Measurements from ENCODE around the gene MTO1.

The MTO1 gene

DNA sequence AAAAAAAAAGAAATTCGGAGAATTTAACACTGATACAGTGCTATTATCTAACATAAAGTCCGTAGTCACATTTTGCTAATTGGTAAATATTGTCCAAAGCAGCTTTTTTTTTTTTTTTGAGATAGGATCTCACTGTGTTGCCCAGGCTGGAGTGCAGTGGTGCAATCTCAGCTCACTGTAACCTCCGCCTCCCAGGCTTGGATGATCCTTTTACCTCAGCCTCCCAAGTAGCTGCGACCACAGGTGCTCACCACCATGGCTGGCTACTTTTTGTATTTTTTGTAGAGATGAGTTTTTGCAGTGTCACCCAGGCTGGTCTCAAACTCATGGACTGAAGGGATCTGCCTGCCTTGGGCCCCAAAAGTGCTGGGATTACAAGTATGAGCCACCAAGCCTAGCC lies 15.9 kb downstream of the MTO1 start:
- TF ChIP-seq, protein P1, sequence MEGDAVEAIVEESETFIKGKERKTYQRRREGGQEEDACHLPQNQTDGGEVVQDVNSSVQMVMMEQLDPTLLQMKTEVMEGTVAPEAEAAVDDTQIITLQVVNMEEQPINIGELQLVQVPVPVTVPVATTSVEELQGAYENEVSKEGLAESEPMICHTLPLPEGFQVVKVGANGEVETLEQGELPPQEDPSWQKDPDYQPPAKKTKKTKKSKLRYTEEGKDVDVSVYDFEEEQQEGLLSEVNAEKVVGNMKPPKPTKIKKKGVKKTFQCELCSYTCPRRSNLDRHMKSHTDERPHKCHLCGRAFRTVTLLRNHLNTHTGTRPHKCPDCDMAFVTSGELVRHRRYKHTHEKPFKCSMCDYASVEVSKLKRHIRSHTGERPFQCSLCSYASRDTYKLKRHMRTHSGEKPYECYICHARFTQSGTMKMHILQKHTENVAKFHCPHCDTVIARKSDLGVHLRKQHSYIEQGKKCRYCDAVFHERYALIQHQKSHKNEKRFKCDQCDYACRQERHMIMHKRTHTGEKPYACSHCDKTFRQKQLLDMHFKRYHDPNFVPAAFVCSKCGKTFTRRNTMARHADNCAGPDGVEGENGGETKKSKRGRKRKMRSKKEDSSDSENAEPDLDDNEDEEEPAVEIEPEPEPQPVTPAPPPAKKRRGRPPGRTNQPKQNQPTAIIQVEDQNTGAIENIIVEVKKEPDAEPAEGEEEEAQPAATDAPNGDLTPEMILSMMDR (IDR thresholded peaks at IDR 0.05; ENCODE audit: borderline replicate concordance, insufficient read depth, low read depth, low read length): no peak
- H3K4me3 ChIP-seq (ENCODE audit: low read depth, low read length): no peak overlapping the region

DNA sequence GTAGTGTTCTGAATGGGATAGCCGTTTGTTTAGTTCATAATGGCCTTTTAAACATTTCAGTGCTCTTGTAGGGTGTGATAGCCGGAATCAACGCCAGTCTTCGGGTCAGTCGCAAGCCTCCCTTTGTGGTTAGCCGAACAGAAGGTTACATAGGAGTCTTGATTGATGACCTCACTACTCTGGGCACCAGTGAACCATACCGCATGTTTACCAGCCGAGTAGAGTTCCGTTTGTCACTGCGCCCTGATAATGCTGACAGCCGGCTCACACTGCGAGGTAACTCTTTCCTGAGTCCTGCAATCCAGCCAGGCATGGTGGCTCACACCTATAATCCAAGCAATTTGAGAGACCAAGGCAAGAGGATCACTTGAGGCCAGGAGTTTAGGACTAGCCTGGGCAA lies 20.4 kb downstream of the MTO1 start:
- TF ChIP-seq, protein P1 (IDR thresholded peaks at IDR 0.05; ENCODE audit: borderline replicate concordance, insufficient read depth, low read depth, low read length): no peak

DNA sequence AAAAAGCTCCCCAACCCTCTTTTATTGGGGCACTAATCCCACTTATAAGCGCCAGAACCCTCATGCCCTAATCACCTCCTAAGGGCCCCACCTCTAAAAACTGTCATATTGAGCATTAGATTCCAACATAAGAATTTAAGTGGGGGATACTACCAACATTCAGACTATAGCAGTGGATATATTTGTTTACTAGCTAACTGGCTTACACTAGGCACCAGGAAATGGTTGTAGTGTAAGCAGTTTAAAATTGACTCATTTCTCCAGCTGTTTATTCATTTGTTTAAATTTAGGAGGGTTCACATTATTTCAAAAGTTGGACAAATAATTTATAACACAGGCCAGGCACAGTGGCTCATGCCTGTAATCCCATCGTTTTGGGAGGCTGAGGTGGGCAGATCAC lies 22.9 kb downstream of the MTO1 start:
- TF ChIP-seq, protein P1 (IDR thresholded peaks at IDR 0.05; ENCODE audit: borderline replicate concordance, insufficient read depth, low read depth, low read length): no peak
- H3K4me3 ChIP-seq (ENCODE audit: low read depth, low read length): no peak overlapping the region

More for the DNA sequence above, 20.4 kb downstream of the MTO1 start:
- H3K4me3 ChIP-seq (ENCODE audit: low read depth, low read length): no peak overlapping the region

DNA sequence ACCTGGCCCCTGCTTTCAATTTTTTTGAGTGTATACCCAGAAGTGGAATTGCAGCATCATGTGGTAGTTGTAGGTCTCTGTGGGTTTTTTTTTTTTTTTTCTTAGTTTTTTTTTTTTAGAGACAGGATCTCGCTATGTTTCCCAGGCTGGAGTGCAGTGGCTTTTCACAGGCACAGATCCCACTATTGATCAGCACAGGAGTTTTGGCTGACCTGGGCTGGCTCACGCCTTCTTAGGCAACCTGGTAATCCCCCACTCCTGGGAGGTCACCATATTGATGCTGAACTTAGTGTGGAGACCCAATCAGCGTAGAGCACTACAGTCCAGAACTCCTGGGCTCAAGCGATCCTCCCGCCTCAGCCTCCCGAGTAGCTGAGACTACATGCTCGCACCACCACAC lies 25.9 kb downstream of the MTO1 start:
- TF ChIP-seq, protein P1 (IDR thresholded peaks at IDR 0.05; ENCODE audit: borderline replicate concordance, insufficient read depth, low read depth, low read length): no peak
- H3K4me3 ChIP-seq (ENCODE audit: low read depth, low read length): no peak overlapping the region

DNA sequence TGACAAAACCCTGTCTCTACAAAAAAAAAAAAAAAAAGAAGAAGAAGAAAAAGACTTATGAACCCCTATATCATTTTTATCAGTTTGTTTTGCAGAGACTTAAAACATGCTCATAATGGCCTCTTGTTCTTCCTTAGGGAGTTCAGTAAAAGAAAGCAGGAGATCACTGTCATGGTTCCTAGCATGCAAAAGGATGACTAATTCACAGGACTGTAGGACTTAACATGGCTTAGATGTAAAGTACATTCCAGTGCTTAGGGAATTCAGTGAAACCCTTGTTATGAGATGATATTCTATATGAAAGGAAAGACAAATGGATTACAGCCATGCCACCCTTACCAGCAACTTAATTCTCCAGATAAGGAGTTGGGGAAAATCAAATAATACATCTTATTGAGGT lies 29.8 kb downstream of the MTO1 start:
- H3K4me3 ChIP-seq (ENCODE audit: low read depth, low read length): no peak overlapping the region
- TF ChIP-seq, protein P1 (IDR thresholded peaks at IDR 0.05; ENCODE audit: borderline replicate concordance, insufficient read depth, low read depth, low read length): no peak

DNA sequence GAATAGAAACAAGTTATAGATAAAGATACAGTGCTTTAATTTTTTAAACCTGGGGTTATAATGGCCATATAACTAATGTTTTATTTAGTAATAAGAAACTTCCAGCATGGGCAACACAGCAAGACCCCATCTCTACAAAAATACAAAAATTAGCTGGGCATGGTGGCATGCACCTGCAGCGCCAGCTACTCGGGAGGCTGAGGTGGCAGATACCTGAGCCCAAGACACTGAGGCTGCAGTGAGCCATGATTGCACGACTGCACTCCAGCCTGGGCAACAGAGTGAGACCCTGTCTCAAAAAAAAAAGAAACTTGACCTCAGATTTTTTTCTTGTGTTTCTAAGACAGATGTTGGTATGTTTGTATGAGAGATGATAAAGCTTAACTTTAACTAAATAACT lies 36.4 kb downstream of the MTO1 start:
- no peak overlapping the region for H3K4me3 ChIP-seq (ENCODE audit: low read depth, low read length)
- TF ChIP-seq, protein P1 (IDR thresholded peaks at IDR 0.05; ENCODE audit: borderline replicate concordance, insufficient read depth, low read depth, low read length): no peak

DNA sequence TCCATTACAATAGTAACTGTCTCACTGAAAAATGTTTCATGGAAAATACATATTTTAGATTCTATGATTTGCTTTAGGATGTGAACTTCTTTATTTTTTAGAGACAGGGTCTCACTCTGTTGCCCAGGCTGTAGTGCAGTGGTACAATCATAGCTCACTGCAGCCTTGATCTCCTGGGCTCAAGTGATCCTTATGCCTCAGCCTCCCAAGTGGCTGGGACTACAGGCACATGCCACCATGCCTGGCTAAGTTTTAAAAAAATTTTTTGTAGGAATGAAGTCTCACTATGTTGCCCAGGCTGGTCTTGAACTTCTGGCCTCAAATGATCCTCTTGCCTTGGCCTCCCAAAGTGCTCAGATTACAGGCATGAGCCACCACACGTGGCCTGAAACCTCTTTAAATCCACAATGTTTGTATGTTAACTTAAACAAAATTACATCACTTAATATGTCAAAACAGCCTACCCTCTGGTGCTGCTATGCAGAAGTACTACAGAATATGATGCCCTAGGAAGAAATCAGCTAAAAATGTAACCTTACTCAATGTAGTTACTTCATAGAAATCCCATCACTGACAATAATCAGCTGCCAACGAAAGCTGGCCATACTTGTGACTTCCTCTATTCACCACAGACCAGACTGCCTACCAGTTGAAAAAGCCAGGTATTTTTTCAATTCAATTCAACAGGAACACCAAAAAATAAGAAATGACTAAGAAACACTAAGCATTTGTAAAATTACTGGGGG lies 41.7 kb downstream of the MTO1 start:
- no peak overlapping the region for H3K4me3 ChIP-seq (ENCODE audit: low read depth, low read length)
- TF ChIP-seq, protein P1 (IDR thresholded peaks at IDR 0.05; ENCODE audit: borderline replicate concordance, insufficient read depth, low read depth, low read length): no peak

Data from GM12875 (cell line).